A673 (cell line): ENCODE measurements around the gene ZBTB26. TPM values are rescaled to one million over a fixed set of nuclear protein-coding genes. Genes with fewer than 3 reads are reported as not detected.
A peak's percentile ranks its signal among the peaks of the same experiment; 100 is the strongest.

Source experiments
- BruUV-seq: library from RNA; stranded (reverse); fragments of 400-500 nt; replicated peaks from 2 replicates; lab custom pipeline; 2021; lab: Mats Ljungman, UMichigan
- CTCF ChIA-PET: fragments of 300-600 bp; sonication (Branson Sonifier 250); formaldehyde crosslinking; loops from one replicate; lab custom pipeline; 2022; ENCODE audit warnings: antibody characterized with exemption; lab: Charles Lee
- POLR2A ChIA-PET: fragments of 300-600 bp; sonication (Branson Sonifier 250); formaldehyde crosslinking; loops from one replicate; lab custom pipeline; 2022; ENCODE audit warnings: antibody characterized with exemption; ENCODE audit not compliant: low non-redundant PET; lab: Charles Lee
- DNase-seq: peaks from one replicate; pipeline ENCODE4 v3.0.0-alpha.2; 2015; ENCODE audit warnings: low spot score
- H3K27ac ChIP-seq: fragments of 200-600 bp; sonication (generic); 2 replicates; pipeline ENCODE4 v1.5.1; 2016; ENCODE audit warnings: mixed run types, low read depth, mild to moderate bottlenecking, mixed read lengths, antibody characterized with exemption, low read length; ENCODE audit not compliant: poor library complexity, severe bottlenecking
- H3K27me3 ChIP-seq: fragments of 200-600 bp; sonication (generic); replicated peaks from 2 replicates; pipeline ENCODE4 v1.6.1; 2017; ENCODE audit warnings: mixed run types, low read depth, mild to moderate bottlenecking, mixed read lengths, antibody characterized with exemption, low read length; ENCODE audit not compliant: insufficient read depth, poor library complexity
- H3K36me3 ChIP-seq: fragments of 200-600 bp; sonication (generic); 2 replicates; pipeline ENCODE4 v1.6.1; 2016; ENCODE audit warnings: mixed run types, mild to moderate bottlenecking, mixed read lengths, antibody characterized with exemption, low read length; ENCODE audit not compliant: insufficient read depth, poor library complexity, severe bottlenecking
- H3K4me1 ChIP-seq: fragments of 200-600 bp; sonication (generic); 2 replicates; pipeline ENCODE4 v1.6.1; 2017; ENCODE audit warnings: mixed run types, mild to moderate bottlenecking, mixed read lengths, antibody characterized with exemption, low read length; ENCODE audit not compliant: insufficient read depth, poor library complexity, severe bottlenecking
- H3K4me3 ChIP-seq: fragments of 200-600 bp; sonication (generic); 2 replicates; pipeline ENCODE4 v1.5.1; 2016; ENCODE audit warnings: low read depth, mixed run types, mild to moderate bottlenecking, mixed read lengths, low read length; ENCODE audit not compliant: poor library complexity, severe bottlenecking
- H3K9me3 ChIP-seq: fragments of 200-600 bp; sonication (generic); 2 replicates; pipeline ENCODE4 v1.6.1; 2016; ENCODE audit warnings: mixed run types, low read depth, mild to moderate bottlenecking, mixed read lengths, antibody characterized with exemption, low read length; ENCODE audit not compliant: poor library complexity, severe bottlenecking
- EZH2 ChIP-seq: fragments of 200-600 bp; sonication (generic); IDR thresholded peaks from 2 replicates; pipeline ENCODE4 v1.6.1; 2017; ENCODE audit warnings: borderline replicate concordance, low read depth, mild to moderate bottlenecking, mixed read lengths, antibody characterized with exemption, low read length; ENCODE audit not compliant: poor library complexity, severe bottlenecking
- intact Hi-C: fragments of 100-400 bp; cut with micrococcal nuclease; formaldehyde crosslinking; loops from one replicate; pipeline ENCODE4 v1.10.0; 2022; ENCODE audit not compliant: unreplicated experiment
- total RNA-seq: library from RNA; stranded (reverse); gene quantifications from 2 replicates; pipeline ENCODE4 v1.2.3, GENCODE V29; 2021
- TF ChIP-seq, protein P1 (sequence below): fragments of 300-800, 200-600 bp; sonication (generic); conservative IDR thresholded peaks from 2 replicates; pipeline ENCODE4 v1.5.1; 2017; ENCODE audit warnings: low read depth, mild to moderate bottlenecking, antibody characterized with exemption, low read length, moderate library complexity, mixed read lengths

Gene ZBTB26
- total RNA-seq, 1 experiment from 2014 or later, result 10.1 TPM

DNA sequence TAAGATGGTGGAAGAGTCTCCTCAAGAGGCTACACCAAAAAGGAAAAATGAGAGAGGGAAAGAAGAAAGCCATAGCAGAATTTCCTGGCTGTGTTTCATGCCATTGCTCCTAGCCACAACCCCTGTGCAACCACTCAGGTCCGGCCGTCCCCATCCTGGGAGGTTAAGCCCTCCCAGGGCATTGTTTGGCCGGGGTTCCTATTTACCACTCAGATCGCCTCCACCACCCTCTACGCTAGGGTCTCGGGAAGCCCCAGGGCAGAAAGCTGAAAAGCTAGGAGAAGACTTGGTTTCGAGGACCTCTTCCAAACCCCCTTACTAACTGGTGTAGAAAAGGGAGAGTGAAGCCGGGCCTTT lies 26.9 kb downstream of the ZBTB26 start:
- BruUV-seq, result no TSS peak
- DNase-seq, result no peak
- CTCF ChIA-PET, result no interaction called here
- intact Hi-C loops, result no loop called here
- Histone ChIP-seq H3K4me1 (peaks cover 21% of the 10 kb centered on the region), H3K4me3 (peak overlapping the region; percentile 77), H3K9me3 (no peaks in the 10 kb centered on the region), H3K27me3 (no peaks in the 10 kb centered on the region), H3K27ac (peak overlapping the region; percentile 94), H3K36me3 (no peaks in the 10 kb centered on the region)
- TF ChIP-seq, protein P1, sequence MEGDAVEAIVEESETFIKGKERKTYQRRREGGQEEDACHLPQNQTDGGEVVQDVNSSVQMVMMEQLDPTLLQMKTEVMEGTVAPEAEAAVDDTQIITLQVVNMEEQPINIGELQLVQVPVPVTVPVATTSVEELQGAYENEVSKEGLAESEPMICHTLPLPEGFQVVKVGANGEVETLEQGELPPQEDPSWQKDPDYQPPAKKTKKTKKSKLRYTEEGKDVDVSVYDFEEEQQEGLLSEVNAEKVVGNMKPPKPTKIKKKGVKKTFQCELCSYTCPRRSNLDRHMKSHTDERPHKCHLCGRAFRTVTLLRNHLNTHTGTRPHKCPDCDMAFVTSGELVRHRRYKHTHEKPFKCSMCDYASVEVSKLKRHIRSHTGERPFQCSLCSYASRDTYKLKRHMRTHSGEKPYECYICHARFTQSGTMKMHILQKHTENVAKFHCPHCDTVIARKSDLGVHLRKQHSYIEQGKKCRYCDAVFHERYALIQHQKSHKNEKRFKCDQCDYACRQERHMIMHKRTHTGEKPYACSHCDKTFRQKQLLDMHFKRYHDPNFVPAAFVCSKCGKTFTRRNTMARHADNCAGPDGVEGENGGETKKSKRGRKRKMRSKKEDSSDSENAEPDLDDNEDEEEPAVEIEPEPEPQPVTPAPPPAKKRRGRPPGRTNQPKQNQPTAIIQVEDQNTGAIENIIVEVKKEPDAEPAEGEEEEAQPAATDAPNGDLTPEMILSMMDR, result no peak
- no peak for TF ChIP-seq EZH2
- POLR2A ChIA-PET, result no interaction called here

DNA sequence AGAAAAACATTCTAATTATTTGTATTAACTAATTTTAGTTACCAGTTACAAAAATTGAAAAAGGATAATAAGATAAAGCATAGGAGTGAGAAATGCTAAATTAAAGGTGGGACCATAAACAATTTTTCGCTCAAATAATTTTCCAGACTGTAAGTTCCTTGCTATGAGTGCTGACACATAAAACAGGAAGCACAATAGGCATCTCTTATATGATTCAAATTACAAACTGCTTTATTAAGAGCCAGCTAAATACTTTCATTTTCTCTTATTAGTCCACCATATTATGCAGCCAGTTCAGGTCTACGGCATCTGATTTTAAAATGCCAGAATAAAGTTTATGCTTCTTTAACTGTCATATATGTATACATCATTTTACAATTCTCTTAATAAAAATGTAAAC lies 30.5 kb downstream of the ZBTB26 start:
- no TSS peak for BruUV-seq
- Histone ChIP-seq H3K27me3 (no peaks in the 10 kb centered on the region), H3K36me3 (peaks cover 16% of the 10 kb centered on the region), H3K9me3 (no peaks in the 10 kb centered on the region), H3K27ac (peak overlapping the region; percentile 5), H3K4me1 (peaks cover 21% of the 10 kb centered on the region), H3K4me3 (peak overlapping the region; percentile 10)
- ChIA-PET CTCF (no interaction called here), POLR2A (interaction anchor here (0.5 kb wide), 1 partner anchor 40 kb away, joined by 3 read pairs; the partner anchor contains the start of gene RABGAP1)
- DNase-seq, result peak; percentile 12
- TF ChIP-seq EZH2, result no peak
- TF ChIP-seq, protein P1, result no peak
- intact Hi-C loops, result no loop called here

DNA sequence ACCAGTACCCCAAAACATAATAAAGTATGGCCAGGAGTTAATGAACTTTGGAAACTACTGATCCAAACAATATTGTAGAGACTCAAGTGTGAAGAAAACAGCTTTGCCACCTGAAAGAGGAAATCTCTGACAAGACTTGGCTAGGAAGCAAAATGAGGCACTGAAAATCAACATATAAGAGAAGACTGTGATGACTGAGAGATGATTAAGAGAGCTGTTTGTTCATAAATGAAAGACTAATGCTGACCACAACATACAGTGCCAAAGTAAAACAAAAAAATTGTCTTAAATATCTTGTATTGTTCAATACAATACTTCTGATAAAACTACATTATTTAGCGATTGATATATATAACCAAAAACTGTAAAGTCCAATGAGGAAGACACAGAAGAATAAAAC lies 33.3 kb downstream of the ZBTB26 start:
- TF ChIP-seq EZH2, result no peak
- TF ChIP-seq, protein P1, result no peak
- DNase-seq, result no peak
- BruUV-seq, result no TSS peak
- Histone ChIP-seq H3K9me3 (no peaks in the 10 kb centered on the region), H3K36me3 (peaks cover 32% of the 10 kb centered on the region), H3K27me3 (no peaks in the 10 kb centered on the region), H3K4me3 (no peak overlapping the region), H3K4me1 (peaks cover 17% of the 10 kb centered on the region), H3K27ac (no peak overlapping the region)
- CTCF ChIA-PET, result no interaction called here
- POLR2A ChIA-PET, result no interaction called here
- intact Hi-C loops, result no loop called here
